Stimulated activated CD8-positive, alpha-beta memory T cell treated with anti-CD3 and anti-CD28 coated beads, Interleukin-12 subunit alpha, Interleukin-12 subunit beta, amount 100 ng/mL, for 24 hours (primary cell): ENCODE results near the gene LRRC55.

Experiments used
- DNase-seq: peaks from one replicate; pipeline ENCODE4 v3.0.0-alpha.2; 2020; ENCODE audit errors: extremely low read depth

The LRRC55 gene

GRCh38 chr11:57235761-57236703 lies 54.3 kb downstream of the LRRC55 start:
- DNase-seq, result no peak

GRCh38 chr11:57237204-57237681 lies 55.5 kb downstream of the LRRC55 start, which contains the start of gene APLNR:
Gene APLNR (minus strand): TSS chr11:57237250. CDS start chr11:57237004, 246 bp downstream.
- no peak for DNase-seq

DNA sequence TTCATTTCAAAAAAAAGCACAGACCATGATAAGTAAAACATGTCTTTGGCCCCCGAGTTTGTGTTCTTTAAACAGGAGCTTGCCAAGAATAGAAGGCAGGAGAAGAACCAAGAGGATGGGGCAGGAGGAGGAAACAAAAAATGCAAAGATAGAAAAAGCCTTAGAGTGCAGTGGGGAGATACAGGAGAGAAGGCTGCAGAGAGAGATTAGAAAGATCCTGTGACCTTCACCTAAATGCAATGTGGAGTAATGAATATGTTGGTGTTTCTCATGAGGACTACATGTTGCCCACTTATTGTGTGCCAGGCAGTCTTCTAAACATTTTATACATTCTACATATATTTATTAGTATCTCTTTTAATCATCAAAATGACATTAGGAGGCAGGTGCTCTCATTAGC lies 57.6 kb downstream of the LRRC55 start:
- DNase-seq, result no peak

DNA sequence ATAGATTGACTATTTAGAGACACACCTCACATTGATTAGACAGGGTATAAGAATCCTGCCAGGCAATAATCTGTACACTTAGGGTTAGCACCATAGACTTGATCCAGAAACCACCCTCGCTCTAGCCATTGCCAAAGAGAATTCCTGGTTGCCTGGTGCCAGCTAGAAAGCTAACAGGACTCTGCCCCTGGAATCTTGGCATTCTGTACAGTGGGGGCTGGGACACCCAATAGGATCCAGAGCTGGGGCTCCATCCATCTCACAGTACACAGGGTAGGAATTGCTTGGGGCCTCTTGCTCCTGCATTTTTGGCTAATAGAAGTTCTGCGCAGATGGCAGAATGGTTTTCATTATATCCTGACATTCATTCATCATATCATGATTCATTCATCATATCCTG lies 58.3 kb downstream of the LRRC55 start:
- no peak for DNase-seq

DNA sequence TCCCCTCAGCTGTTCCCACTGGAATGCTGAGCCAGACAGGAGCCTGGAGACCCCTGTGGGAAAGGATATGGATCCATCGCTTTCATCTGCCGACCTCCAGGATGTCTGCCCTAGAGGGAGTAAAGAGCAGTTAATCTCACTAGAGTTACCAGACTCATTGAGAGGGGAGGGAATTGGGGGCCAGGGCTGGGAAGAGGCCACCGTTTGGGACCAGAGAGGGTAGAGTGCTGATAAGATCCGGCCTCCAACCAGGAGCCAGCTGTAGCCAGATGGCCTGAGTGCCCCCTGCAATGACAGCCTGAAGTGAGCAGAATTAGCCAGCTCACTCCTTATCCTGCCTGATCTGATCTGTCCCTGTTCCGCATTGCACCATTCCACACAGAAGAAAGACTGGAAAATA lies 59.0 kb downstream of the LRRC55 start:
- no peak for DNase-seq
